Natural killer cell treated with Interleukin-12 subunit alpha and Interleukin-12 subunit beta and Interleukin-15 and Interleukin-18, amount 100 ng/mL, for 72 hours (primary cell): Measurements from ENCODE around the gene TMEM107. TPM values are rescaled to one million over a fixed set of nuclear protein-coding genes. Genes with fewer than 3 reads are reported as not detected.
A peak's percentile ranks its signal among the peaks of the same experiment; 100 is the strongest.

Source experiments
- ATAC-seq, 2 donors: fragments of 150-1000 bp; cut with Tn5 transposase in 1 of 2; sonication (Bioruptor Pico), chemical (Tn5 transposase) in 1 of 2; 2 replicates each; pipeline ENCODE4 v1.10.0; 2021
- DNase-seq: peaks from one replicate; pipeline ENCODE4 v3.0.0; 2022; ENCODE audit warnings: low spot score
- H3K27ac Mint-ChIP-seq, 2 donors: 1 replicate in 1 of 2; 2 replicates in 1 of 2; pipeline ENCODE4 v1.8.0; 2022; ENCODE audit warnings: mixed read lengths in 2 of 2, mild to moderate bottlenecking in 1 of 2, moderate library complexity in 1 of 2
- H3K27me3 Mint-ChIP-seq, 2 donors: 1 replicate in 1 of 2; 2 replicates in 1 of 2; pipeline ENCODE4 v1.8.0; 2022; ENCODE audit warnings: mixed read lengths in 2 of 2
- H3K36me3 Mint-ChIP-seq: one replicate; pipeline ENCODE4 v1.8.0; 2022; ENCODE audit warnings: mixed read lengths
- H3K4me1 Mint-ChIP-seq, 2 donors: 1 replicate in 1 of 2; 2 replicates in 1 of 2; pipeline ENCODE4 v1.8.0; 2022; ENCODE audit warnings: low read depth in 2 of 2, mixed read lengths in 2 of 2, mild to moderate bottlenecking in 1 of 2
- H3K4me3 Mint-ChIP-seq: one replicate; pipeline ENCODE4 v1.8.0; 2022; ENCODE audit warnings: mixed read lengths
- H3K9me3 Mint-ChIP-seq: 2 replicates; pipeline ENCODE4 v1.8.0; 2022; ENCODE audit warnings: mixed read lengths
- total RNA-seq, 2 donors: library from RNA; stranded (reverse); gene quantifications; one replicate each; pipeline ENCODE4 v1.2.3, GENCODE V29; 2022

Gene TMEM107
- total RNA-seq, 2 donors from 2014 or later: 31.5 to 43.5 TPM

- no peak overlapping the region for H3K4me3 Mint-ChIP-seq
Observed at GRCh38 chr17:8137645-8138373, 38.4 kb downstream of the TMEM107 start.

DNA sequence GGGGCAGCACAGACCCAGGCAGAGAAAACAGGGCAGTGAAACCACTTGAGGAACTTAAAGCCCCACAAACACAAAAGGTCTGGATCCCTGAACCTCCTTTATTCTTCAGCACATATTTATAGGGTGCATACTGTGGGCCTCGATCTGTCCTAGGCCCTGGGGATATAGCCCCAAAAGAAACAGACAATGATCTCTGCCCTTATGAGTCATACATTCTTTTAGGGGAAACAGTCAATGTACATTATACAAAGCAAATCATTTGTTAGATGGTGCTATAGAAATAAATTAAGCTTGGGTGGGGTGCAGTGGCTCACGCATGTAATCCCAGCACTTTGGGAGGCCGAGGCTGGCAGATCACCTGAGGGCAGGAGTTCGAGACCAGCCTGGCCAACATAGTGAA lies 42.2 kb downstream of the TMEM107 start:
- ATAC-seq (no peak), DNase-seq (no peak)
- Mint-ChIP-seq H3K4me1 (no peaks in the 10 kb centered on the region), H3K27ac (no peak overlapping the region), H3K36me3 (no peaks in the 10 kb centered on the region), H3K27me3 (peaks cover 8 to 12% of the 10 kb centered on the region in 2 donors), H3K9me3 (no peaks in the 10 kb centered on the region), H3K4me3 (no peak overlapping the region)

More at GRCh38 chr17:8137645-8138373, 38.4 kb downstream of the TMEM107 start:
- ATAC-seq: no peak
- no peaks in the 10 kb centered on the region for H3K4me1 Mint-ChIP-seq
- H3K27me3 Mint-ChIP-seq: no peaks in the 10 kb centered on the region
- H3K9me3 Mint-ChIP-seq: no peaks in the 10 kb centered on the region
- no peak overlapping the region for H3K27ac Mint-ChIP-seq
- no peaks in the 10 kb centered on the region for H3K36me3 Mint-ChIP-seq
- DNase-seq: no peak

DNA sequence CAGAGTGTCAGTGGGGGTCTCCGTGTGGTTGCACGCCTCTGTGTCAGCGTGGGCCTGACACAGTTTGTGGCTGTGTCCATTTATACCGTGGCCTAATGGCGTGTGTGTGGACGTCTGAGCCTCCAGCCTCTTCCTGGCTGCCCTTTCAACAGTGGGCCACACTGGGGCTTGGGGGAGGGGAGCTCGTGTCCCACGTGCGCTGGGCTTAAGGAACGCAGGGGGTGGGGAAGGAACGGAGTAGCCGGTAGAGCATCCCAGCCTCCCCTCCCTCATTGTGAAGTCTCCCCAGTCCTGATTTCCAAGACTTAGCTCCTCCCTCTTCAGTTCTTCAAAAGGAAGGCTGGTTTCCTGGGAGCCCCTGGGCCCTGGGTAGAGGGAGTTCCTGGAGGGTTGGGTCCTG lies 42.8 kb downstream of the TMEM107 start:
- no peaks in the 10 kb centered on the region for H3K4me1 Mint-ChIP-seq
- H3K36me3 Mint-ChIP-seq: no peaks in the 10 kb centered on the region
- no peak for DNase-seq
- H3K27me3 Mint-ChIP-seq: peaks cover 8 to 12% of the 10 kb centered on the region in 2 donors
- ATAC-seq: no peak
- H3K9me3 Mint-ChIP-seq: no peaks in the 10 kb centered on the region
- H3K4me3 Mint-ChIP-seq: no peak overlapping the region
- no peak overlapping the region for H3K27ac Mint-ChIP-seq

GRCh38 chr17:8131844-8132441 lies 44.2 kb downstream of the TMEM107 start:
- H3K4me3 Mint-ChIP-seq: no peak overlapping the region
- H3K36me3 Mint-ChIP-seq: no peaks in the 10 kb centered on the region
- ATAC-seq (no peak), DNase-seq (no peak)
- no peak overlapping the region for H3K27ac Mint-ChIP-seq
- peaks cover 5% of the 10 kb centered on the region in 2 donors for H3K4me1 Mint-ChIP-seq
- H3K27me3 Mint-ChIP-seq: peaks cover 13 to 15% of the 10 kb centered on the region in 2 donors
- H3K9me3 Mint-ChIP-seq: no peaks in the 10 kb centered on the region

GRCh38 chr17:8128125-8128784 lies 47.9 kb downstream of the TMEM107 start:
- Mint-ChIP-seq H3K4me3 (no peak overlapping the region), H3K27me3 (peaks cover 29 to 39% of the 10 kb centered on the region in 2 donors), H3K36me3 (no peaks in the 10 kb centered on the region), H3K4me1 (peaks cover 36 to 40% of the 10 kb centered on the region in 2 donors), H3K9me3 (no peaks in the 10 kb centered on the region), H3K27ac (no peak overlapping the region)
- DNase-seq: no peak
- ATAC-seq: no peak

GRCh38 chr17:8126491-8127066 lies 49.6 kb downstream of the TMEM107 start:
- H3K27ac Mint-ChIP-seq: peak overlapping the region; percentile 75 to 97
- peak overlapping the region; percentile 96 for H3K4me3 Mint-ChIP-seq
- ATAC-seq: peak; percentile 70 to 81
- no peaks in the 10 kb centered on the region for H3K9me3 Mint-ChIP-seq
- peaks cover 37 to 44% of the 10 kb centered on the region in 2 donors for H3K27me3 Mint-ChIP-seq
- H3K36me3 Mint-ChIP-seq: no peaks in the 10 kb centered on the region
- H3K4me1 Mint-ChIP-seq: peaks cover 44 to 50% of the 10 kb centered on the region in 2 donors
- DNase-seq: no peak

- Mint-ChIP-seq H3K27me3 (peaks cover 37 to 44% of the 10 kb centered on the region in 2 donors), H3K27ac (peak overlapping the region; percentile 75 to 97), H3K4me3 (peak overlapping the region; percentile 96), H3K9me3 (no peaks in the 10 kb centered on the region), H3K36me3 (no peaks in the 10 kb centered on the region), H3K4me1 (peaks cover 46 to 52% of the 10 kb centered on the region in 2 donors)
- ATAC-seq (peak in 1 of 2 donors; percentile 30), DNase-seq (no peak)
Observed at GRCh38 chr17:8125947-8126490, 50.2 kb downstream of the TMEM107 start.

GRCh38 chr17:8125154-8125946 lies 50.8 kb downstream of the TMEM107 start:
- ATAC-seq (peak; percentile 57 to 64), DNase-seq (peak; percentile 84)
- H3K4me3 Mint-ChIP-seq: peak overlapping the region; percentile 96
- no peaks in the 10 kb centered on the region for H3K36me3 Mint-ChIP-seq
- peaks cover 37 to 44% of the 10 kb centered on the region in 2 donors for H3K27me3 Mint-ChIP-seq
- H3K9me3 Mint-ChIP-seq: no peaks in the 10 kb centered on the region
- H3K4me1 Mint-ChIP-seq: peaks cover 53 to 59% of the 10 kb centered on the region in 2 donors
- peak overlapping the region; percentile 75 to 97 for H3K27ac Mint-ChIP-seq

- Mint-ChIP-seq H3K27me3 (peaks cover 29 to 38% of the 10 kb centered on the region in 2 donors), H3K4me3 (peak overlapping the region; percentile 96), H3K4me1 (peaks cover 60 to 67% of the 10 kb centered on the region in 2 donors), H3K36me3 (no peaks in the 10 kb centered on the region), H3K27ac (peak overlapping the region; percentile 75 to 97), H3K9me3 (no peaks in the 10 kb centered on the region)
- no peak for ATAC-seq
- DNase-seq: no peak
Observed at GRCh38 chr17:8124350-8125153, 51.6 kb downstream of the TMEM107 start.

- peaks cover 67 to 74% of the 10 kb centered on the region in 2 donors for H3K4me1 Mint-ChIP-seq
- peak within 1 kb of the TSS; percentile 75 to 97 for H3K27ac Mint-ChIP-seq
- H3K36me3 Mint-ChIP-seq: no peaks in the 10 kb centered on the region
- H3K9me3 Mint-ChIP-seq: no peaks in the 10 kb centered on the region
- ATAC-seq: no peak
- H3K27me3 Mint-ChIP-seq: peaks cover 25 to 36% of the 10 kb centered on the region in 2 donors
- H3K4me3 Mint-ChIP-seq: peak within 1 kb of the TSS; percentile 96
- DNase-seq: no peak
Observed at GRCh38 chr17:8123695-8124349, 52.4 kb downstream of the TMEM107 start, which contains the start of gene HES7. Gene HES7 (minus strand): TSS chr17:8124106. CDS start chr17:8124084, 22 bp downstream.

DNA sequence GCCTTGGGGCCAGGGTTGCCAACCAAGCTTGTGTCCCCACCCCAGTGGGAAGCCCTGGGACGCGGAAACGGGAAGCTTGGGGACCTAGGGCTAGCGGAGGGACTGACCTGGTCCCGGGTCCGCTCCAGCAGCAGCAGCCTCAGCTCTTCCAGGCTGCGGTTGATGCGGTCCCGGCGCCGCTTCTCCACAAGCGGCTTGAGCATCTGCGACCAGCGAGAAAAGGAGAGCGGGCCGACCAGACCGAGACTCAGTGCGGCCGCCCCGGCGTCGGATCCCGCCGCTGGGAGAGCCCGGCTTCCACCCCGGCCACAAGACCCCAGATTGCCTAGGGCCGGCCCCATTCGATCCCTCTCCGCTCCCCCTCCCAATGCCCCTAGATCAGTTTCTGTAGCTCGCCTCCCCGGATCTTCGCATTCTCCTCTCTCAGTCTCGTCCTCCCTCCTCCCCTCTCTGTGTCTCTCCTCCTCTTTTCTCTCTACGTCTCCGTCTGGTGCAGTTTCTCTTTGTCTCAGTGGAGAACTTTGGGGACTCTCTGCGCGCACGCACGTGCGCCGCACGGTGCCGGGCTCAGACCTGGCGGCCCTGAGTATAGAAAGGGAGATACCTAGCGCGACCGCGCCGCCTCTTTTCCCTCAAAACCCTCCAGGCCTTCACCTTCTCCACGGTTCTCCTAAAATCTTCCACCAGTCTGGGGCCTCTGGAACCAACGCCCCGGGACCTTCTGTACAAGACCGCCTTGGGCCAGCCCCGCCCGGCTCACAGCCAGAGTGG lies 53.1 kb downstream of the TMEM107 start:
- Mint-ChIP-seq H3K4me1 (peaks cover 74 to 82% of the 10 kb centered on the region in 2 donors), H3K36me3 (no peaks in the 10 kb centered on the region), H3K27me3 (peaks cover 27 to 36% of the 10 kb centered on the region in 2 donors), H3K9me3 (no peaks in the 10 kb centered on the region), H3K4me3 (peak overlapping the region; percentile 96), H3K27ac (no peak overlapping the region)
- no peak for DNase-seq
- ATAC-seq: no peak
